ENCODE results near the gene ALKBH6.
"Not testable (repeated sequence)": the region's sequence is repeated elsewhere in the genome, so short reads cannot be mapped to it uniquely, and the experiment has no call there.

The ALKBH6 gene

DNA sequence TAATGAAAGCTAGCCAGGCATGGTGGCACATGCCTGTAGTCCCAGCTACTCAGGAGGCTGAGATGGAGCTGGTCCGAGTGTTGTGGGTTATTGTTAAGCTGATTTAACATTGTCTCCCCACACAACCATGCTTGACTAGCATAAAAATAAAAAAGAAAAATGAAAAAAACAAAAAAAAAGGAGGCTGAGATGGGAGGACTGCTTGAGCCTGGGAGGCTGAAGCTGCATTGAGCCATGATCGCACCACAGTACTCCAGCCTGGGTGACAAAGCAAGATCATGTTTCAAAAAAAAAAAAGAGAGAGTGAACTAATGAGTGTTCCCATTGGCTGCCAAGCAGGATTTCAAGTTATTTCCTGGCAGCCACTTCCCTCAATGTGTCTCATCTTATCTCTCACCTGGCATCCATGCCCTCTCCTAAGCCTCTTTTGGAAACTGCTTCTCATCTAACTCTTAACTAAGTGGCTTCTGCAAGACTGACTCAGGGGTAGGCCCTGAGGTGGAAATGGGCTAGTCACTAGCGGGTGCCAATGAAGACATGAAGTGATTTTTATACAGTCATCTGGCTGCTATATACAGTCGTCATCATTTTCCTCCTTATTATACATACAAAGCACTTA lies 35.2 kb upstream of the ALKBH6 start:
- Histone ChIP-seq H3K9ac (ENCODE audit: low read depth in 1 of 2, low read length in 2 of 2) (no peak overlapping the region), H3K27ac (ENCODE audit: low read depth in 2 of 2, low read length in 2 of 2) (no peak overlapping the region), H3K4me1 (ENCODE audit: control insufficient read depth in 2 of 2, insufficient read depth in 2 of 2, low read length in 2 of 2) (peaks cover 3 to 4% of the 10 kb centered on the region in 2 donors), H3K9me3 (ENCODE audit: control insufficient read depth in 2 of 2, low read length in 2 of 2) (no peaks in the 10 kb centered on the region), H3K27me3 (ENCODE audit: control insufficient read depth in 2 of 2, insufficient read depth in 2 of 2, low read length in 2 of 2) (no peaks in the 10 kb centered on the region), H3K36me3 (ENCODE audit: control insufficient read depth in 2 of 2, insufficient read depth in 2 of 2, low read length in 2 of 2) (no peaks in the 10 kb centered on the region), H3K4me3 (ENCODE audit: low read length in 2 of 2) (no peak overlapping the region)

DNA sequence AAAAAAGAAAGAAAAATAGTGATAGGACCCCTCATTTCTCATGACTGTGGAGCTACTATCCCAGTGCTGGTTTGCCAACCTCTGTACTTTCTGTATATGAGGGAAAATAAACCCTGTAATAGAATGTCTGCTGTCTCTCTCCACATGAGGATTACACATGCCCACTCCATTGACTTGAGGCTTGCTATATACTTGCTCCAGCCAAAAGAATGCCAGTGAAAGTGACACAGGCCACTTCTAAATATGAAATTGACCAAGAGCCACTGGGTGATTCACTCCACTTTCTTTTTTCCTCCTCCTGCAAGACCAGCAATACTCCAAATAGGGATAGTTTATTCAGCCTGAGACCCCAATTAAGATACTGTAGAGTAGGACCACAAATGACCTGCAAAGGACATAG lies 33.8 kb upstream of the ALKBH6 start:
- H3K27me3 ChIP-seq (ENCODE audit: control insufficient read depth in 2 of 2, insufficient read depth in 2 of 2, low read length in 2 of 2) = no peaks in the 10 kb centered on the region
- peaks cover 0 to under 1% of the 10 kb centered on the region in 2 donors for H3K4me1 ChIP-seq (ENCODE audit: control insufficient read depth in 2 of 2, insufficient read depth in 2 of 2, low read length in 2 of 2)
- no peak overlapping the region for H3K4me3 ChIP-seq (ENCODE audit: low read length in 2 of 2)
- H3K9me3 ChIP-seq (ENCODE audit: control insufficient read depth in 2 of 2, low read length in 2 of 2) = no peaks in the 10 kb centered on the region
- H3K9ac ChIP-seq (ENCODE audit: low read depth in 1 of 2, low read length in 2 of 2) = no peak overlapping the region
- no peak overlapping the region for H3K27ac ChIP-seq (ENCODE audit: low read depth in 2 of 2, low read length in 2 of 2)
- no peaks in the 10 kb centered on the region for H3K36me3 ChIP-seq (ENCODE audit: control insufficient read depth in 2 of 2, insufficient read depth in 2 of 2, low read length in 2 of 2)

DNA sequence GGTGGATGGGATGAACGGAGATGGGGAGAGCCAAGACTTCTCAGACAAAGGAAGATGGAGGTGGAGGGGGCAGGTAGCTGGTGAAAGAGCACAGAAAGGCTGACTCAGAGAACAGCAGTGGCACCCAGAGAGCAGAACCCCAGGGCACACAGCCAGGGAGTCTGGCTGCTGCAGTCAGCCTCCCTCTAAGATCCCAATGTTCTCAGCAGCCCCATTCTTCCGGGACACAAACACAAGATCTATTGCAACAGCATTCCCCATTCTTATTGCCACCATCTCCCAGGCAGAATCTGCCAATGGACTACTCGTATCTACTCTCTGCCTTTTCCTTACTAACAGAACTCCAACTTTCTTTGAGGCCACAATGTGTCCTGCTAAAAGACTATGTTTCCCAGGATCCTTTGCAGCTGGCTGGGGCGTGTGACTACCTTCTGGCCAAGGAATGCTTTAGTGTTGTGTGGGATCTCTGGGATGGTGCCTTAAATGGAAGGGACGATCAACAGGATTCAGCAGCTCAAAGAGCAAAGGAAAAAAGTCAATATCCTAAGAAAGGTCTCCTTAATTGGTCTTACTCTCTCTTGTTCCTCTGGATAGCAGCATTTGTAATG lies 32.5 kb upstream of the ALKBH6 start:
- Histone ChIP-seq H3K9me3 (ENCODE audit: control insufficient read depth in 2 of 2, low read length in 2 of 2) (no peaks in the 10 kb centered on the region), H3K27me3 (ENCODE audit: control insufficient read depth in 2 of 2, insufficient read depth in 2 of 2, low read length in 2 of 2) (no peaks in the 10 kb centered on the region), H3K9ac (ENCODE audit: low read depth in 1 of 2, low read length in 2 of 2) (no peak overlapping the region), H3K4me1 (ENCODE audit: control insufficient read depth in 2 of 2, insufficient read depth in 2 of 2, low read length in 2 of 2) (no peaks in the 10 kb centered on the region), H3K36me3 (ENCODE audit: control insufficient read depth in 2 of 2, insufficient read depth in 2 of 2, low read length in 2 of 2) (no peaks in the 10 kb centered on the region), H3K27ac (ENCODE audit: low read depth in 2 of 2, low read length in 2 of 2) (no peak overlapping the region), H3K4me3 (ENCODE audit: low read length in 2 of 2) (no peak overlapping the region)

DNA sequence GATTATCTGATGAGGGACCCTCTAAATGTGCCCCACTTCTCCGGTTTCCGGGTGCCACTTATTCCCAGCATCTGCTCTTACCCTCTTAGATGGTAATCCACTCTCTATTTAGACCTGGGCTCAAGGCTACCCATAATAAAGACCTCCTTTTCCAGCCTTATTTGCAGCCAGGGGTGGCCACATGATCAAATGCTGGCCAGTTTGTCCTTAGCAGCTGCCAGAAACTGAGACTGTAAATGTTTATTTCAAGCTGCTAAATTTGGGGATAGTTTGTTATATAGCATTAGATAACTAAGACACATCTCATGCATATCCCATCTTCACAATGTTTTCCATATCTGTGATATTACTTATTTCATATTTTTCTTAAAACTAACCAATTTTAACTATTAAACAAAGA lies 29.9 kb upstream of the ALKBH6 start:
- no peak overlapping the region for H3K4me3 ChIP-seq (ENCODE audit: low read length in 2 of 2)
- H3K27ac ChIP-seq (ENCODE audit: low read depth in 2 of 2, low read length in 2 of 2) = no peak overlapping the region
- H3K9me3 ChIP-seq (ENCODE audit: control insufficient read depth in 2 of 2, low read length in 2 of 2) = no peaks in the 10 kb centered on the region
- no peak overlapping the region for H3K9ac ChIP-seq (ENCODE audit: low read depth in 1 of 2, low read length in 2 of 2)
- no peaks in the 10 kb centered on the region for H3K4me1 ChIP-seq (ENCODE audit: control insufficient read depth in 2 of 2, insufficient read depth in 2 of 2, low read length in 2 of 2)
- no peaks in the 10 kb centered on the region for H3K36me3 ChIP-seq (ENCODE audit: control insufficient read depth in 2 of 2, insufficient read depth in 2 of 2, low read length in 2 of 2)
- H3K27me3 ChIP-seq (ENCODE audit: control insufficient read depth in 2 of 2, insufficient read depth in 2 of 2, low read length in 2 of 2) = no peaks in the 10 kb centered on the region

DNA sequence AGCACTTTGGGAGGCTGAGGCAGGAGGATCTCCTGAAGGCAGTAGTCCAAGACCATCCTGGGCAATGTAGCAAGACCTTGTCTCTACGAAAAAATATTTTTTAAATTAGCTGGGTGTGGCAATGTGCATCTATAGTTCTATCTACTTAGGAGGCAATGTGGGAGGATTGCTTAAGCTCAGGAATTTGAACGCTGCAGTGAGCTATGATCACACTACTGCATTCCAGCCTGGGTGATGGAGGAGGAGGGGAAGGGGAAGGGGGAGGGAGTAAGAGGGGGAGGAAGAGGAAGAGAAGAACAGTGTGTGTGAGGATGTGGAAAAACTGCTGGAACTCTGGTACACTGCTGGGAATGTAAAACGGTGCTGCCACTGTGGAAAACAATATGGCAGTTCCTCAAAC lies 27.8 kb upstream of the ALKBH6 start:
- Histone ChIP-seq H3K9me3 (ENCODE audit: control insufficient read depth in 2 of 2, low read length in 2 of 2) (no peaks in the 10 kb centered on the region), H3K27ac (ENCODE audit: low read depth in 2 of 2, low read length in 2 of 2) (no peak overlapping the region), H3K9ac (ENCODE audit: low read depth in 1 of 2, low read length in 2 of 2) (no peak overlapping the region), H3K4me3 (ENCODE audit: low read length in 2 of 2) (no peak overlapping the region), H3K4me1 (ENCODE audit: control insufficient read depth in 2 of 2, insufficient read depth in 2 of 2, low read length in 2 of 2) (no peaks in the 10 kb centered on the region), H3K27me3 (ENCODE audit: control insufficient read depth in 2 of 2, insufficient read depth in 2 of 2, low read length in 2 of 2) (no peaks in the 10 kb centered on the region), H3K36me3 (ENCODE audit: control insufficient read depth in 2 of 2, insufficient read depth in 2 of 2, low read length in 2 of 2) (no peaks in the 10 kb centered on the region)

DNA sequence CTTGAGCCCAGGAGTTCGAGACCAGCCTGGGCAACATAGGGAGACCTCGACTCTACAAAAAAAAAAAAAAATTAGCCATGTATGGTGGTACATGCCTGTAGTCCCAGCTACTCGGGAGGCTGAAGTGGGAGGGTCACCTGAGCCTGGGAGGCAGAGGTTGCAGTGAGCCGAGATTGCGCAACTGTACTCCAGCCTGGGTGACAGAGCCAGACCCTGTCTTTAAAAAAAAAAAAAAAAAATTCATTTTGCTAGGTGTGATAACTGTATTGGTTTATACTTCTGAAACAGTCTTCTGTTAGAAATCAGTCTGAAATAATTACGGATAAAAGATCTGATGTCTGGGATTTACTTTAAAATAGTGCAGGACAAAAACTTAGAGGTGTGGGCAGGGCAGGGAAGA lies 27.1 kb upstream of the ALKBH6 start:
- H3K4me3 ChIP-seq (ENCODE audit: low read length in 2 of 2); H3K9ac ChIP-seq (ENCODE audit: low read depth in 1 of 2, low read length in 2 of 2); H3K36me3 ChIP-seq (ENCODE audit: control insufficient read depth in 2 of 2, insufficient read depth in 2 of 2, low read length in 2 of 2); H3K27ac ChIP-seq (ENCODE audit: low read depth in 2 of 2, low read length in 2 of 2); H3K27me3 ChIP-seq (ENCODE audit: control insufficient read depth in 2 of 2, insufficient read depth in 2 of 2, low read length in 2 of 2); H3K9me3 ChIP-seq (ENCODE audit: control insufficient read depth in 2 of 2, low read length in 2 of 2); H3K4me1 ChIP-seq (ENCODE audit: control insufficient read depth in 2 of 2, insufficient read depth in 2 of 2, low read length in 2 of 2): not testable (repeated sequence)

DNA sequence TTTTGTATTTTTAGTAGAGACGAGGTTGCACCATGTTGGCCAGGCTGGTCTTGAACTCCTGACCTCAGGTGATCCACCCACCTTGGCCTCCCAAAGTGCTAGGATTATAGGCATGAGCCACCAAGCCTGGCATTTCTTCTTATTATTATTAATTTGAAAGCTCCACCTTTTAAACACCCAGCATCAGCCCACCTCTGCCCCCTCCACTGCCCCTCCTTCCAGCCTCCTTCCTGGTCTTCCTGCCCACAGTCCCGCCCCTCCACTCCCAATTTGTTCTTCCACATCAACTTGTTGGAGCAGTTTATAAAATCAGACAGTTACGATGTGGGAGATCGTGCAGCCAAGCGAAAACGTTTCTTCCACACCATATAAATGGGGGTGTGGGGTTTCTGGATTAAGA lies 26.5 kb upstream of the ALKBH6 start:
- no peak overlapping the region for H3K4me3 ChIP-seq (ENCODE audit: low read length in 2 of 2)
- no peaks in the 10 kb centered on the region for H3K9me3 ChIP-seq (ENCODE audit: control insufficient read depth in 2 of 2, low read length in 2 of 2)
- H3K36me3 ChIP-seq (ENCODE audit: control insufficient read depth in 2 of 2, insufficient read depth in 2 of 2, low read length in 2 of 2) = no peaks in the 10 kb centered on the region
- no peaks in the 10 kb centered on the region for H3K27me3 ChIP-seq (ENCODE audit: control insufficient read depth in 2 of 2, insufficient read depth in 2 of 2, low read length in 2 of 2)
- H3K9ac ChIP-seq (ENCODE audit: low read depth in 1 of 2, low read length in 2 of 2) = no peak overlapping the region
- H3K4me1 ChIP-seq (ENCODE audit: control insufficient read depth in 2 of 2, insufficient read depth in 2 of 2, low read length in 2 of 2) = no peaks in the 10 kb centered on the region
- no peak overlapping the region for H3K27ac ChIP-seq (ENCODE audit: low read depth in 2 of 2, low read length in 2 of 2)

DNA sequence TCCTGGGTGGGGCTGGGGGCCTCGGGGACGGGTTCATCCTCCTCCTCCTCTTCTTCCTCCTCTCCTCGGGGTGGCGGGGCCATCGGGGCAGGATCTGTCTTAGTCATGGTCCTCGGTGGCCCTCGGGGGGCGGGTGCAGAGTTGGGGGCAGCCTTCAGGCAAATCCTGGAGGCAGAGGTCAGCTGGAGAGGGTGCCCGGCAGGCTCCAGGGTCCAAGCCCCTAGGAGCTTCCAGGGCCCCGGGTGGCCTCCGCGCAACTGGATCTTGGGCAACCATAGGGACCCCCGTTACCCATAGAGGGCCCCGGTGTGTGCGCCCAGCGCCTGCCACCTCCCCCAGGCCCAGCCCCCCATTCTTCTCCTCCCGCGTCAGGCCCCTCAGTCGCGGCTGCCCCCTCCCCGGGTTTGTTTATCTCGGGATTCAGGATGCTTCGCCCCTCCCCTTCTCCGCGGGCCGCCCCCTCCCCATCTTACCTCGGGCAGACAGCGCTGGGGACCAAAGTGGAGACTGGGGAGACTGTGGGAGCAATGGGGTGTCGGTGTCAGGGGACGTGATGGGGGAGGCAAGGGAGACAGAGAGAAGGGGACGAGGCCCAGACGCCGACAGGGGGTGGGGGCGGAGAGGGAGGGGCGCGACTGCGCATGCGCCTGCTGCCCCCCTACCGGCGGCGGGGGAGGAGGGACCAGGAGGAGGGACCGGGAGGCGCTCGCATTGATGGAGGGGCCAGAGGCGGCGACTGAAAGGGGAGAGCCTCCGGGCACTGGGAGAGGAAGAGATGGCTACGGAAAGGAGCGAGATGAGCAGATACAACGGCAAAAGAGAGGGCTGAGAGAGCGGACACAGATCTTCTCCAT lies 18.5 kb upstream of the ALKBH6 start, which contains the start of gene CLIP3:
TSS of gene CLIP3 (minus strand) at position 623 of the 854 bp plus-strand sequence. CDS start at position 107, 516 bp downstream.
- peaks cover 0 to 4% of the 10 kb centered on the region in 2 donors for H3K36me3 ChIP-seq (ENCODE audit: control insufficient read depth in 2 of 2, insufficient read depth in 2 of 2, low read length in 2 of 2)
- H3K9me3 ChIP-seq (ENCODE audit: control insufficient read depth in 2 of 2, low read length in 2 of 2) = no peaks in the 10 kb centered on the region
- H3K9ac ChIP-seq (ENCODE audit: low read depth in 1 of 2, low read length in 2 of 2) = no peak within 1 kb of the TSS
- no peaks in the 10 kb centered on the region for H3K4me1 ChIP-seq (ENCODE audit: control insufficient read depth in 2 of 2, insufficient read depth in 2 of 2, low read length in 2 of 2)
- peak within 1 kb of the TSS in 1 of 2 donors; percentile 23 for H3K27ac ChIP-seq (ENCODE audit: low read depth in 2 of 2, low read length in 2 of 2)
- peak within 1 kb of the TSS; percentile 54 to 63 for H3K4me3 ChIP-seq (ENCODE audit: low read length in 2 of 2)
- H3K27me3 ChIP-seq (ENCODE audit: control insufficient read depth in 2 of 2, insufficient read depth in 2 of 2, low read length in 2 of 2) = no peaks in the 10 kb centered on the region

DNA sequence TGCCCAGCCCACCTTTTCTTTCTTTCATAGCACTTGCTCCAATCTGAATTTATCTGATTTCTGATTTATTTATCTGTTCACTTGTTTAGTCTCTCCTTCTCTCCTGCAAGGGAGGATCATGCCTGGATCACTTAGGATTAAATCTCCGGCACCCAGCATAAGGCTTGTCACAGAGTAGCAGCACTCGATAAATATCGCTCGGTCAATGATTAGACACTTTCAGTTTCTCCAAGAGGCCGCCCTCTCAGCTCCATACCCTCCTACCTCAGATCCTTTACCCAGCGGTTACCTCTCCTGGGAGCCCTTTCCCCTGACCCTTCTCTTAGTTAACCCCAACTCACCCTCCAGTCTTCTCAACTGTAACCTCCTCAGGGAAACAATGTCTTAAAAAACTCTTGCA lies 17.3 kb upstream of the ALKBH6 start:
- Histone ChIP-seq H3K27ac (ENCODE audit: low read depth in 2 of 2, low read length in 2 of 2) (no peak overlapping the region), H3K36me3 (ENCODE audit: control insufficient read depth in 2 of 2, insufficient read depth in 2 of 2, low read length in 2 of 2) (peaks cover 4 to 6% of the 10 kb centered on the region in 2 donors), H3K4me1 (ENCODE audit: control insufficient read depth in 2 of 2, insufficient read depth in 2 of 2, low read length in 2 of 2) (no peaks in the 10 kb centered on the region), H3K27me3 (ENCODE audit: control insufficient read depth in 2 of 2, insufficient read depth in 2 of 2, low read length in 2 of 2) (no peaks in the 10 kb centered on the region), H3K9ac (ENCODE audit: low read depth in 1 of 2, low read length in 2 of 2) (no peak overlapping the region), H3K9me3 (ENCODE audit: control insufficient read depth in 2 of 2, low read length in 2 of 2) (no peaks in the 10 kb centered on the region), H3K4me3 (ENCODE audit: low read length in 2 of 2) (no peak overlapping the region)

All from mucosa of rectum (tissue), 2 donors.